Fibroblast of lung (primary cell): ENCODE data around the gene UBE2U. TPM values are rescaled to one million over a fixed set of nuclear protein-coding genes. Genes with fewer than 3 reads are reported as not detected.

Experiments
- DNase-seq, 2 donors: peaks; one replicate each; pipeline versions ENCODE4 v3.0.0 to v3.0.0-alpha.2; 2010; ENCODE audit warnings: low read depth in 2 of 2
- H2AFZ ChIP-seq: 2 replicates; pipeline ENCODE4 v1.5.1; 2012; ENCODE audit warnings: low read length, control low read depth, inconsistent platforms
- H3K27ac ChIP-seq: 2 replicates; pipeline ENCODE4 v1.5.1; 2011; ENCODE audit warnings: low read length, control low read depth; ENCODE audit not compliant: insufficient read depth
- H3K27me3 ChIP-seq: 2 replicates; pipeline ENCODE4 v1.5.1; 2011; ENCODE audit warnings: mild to moderate bottlenecking, low read length; ENCODE audit not compliant: control insufficient read depth, insufficient read depth
- H3K36me3 ChIP-seq: 2 replicates; pipeline ENCODE4 v1.5.1; 2011; ENCODE audit warnings: low read length; ENCODE audit not compliant: control insufficient read depth, insufficient read depth
- H3K4me1 ChIP-seq: 2 replicates; pipeline ENCODE4 v1.5.1; 2011; ENCODE audit warnings: low read length; ENCODE audit not compliant: control insufficient read depth, insufficient read depth; ENCODE audit errors: extremely low read depth
- H3K4me2 ChIP-seq: 2 replicates; pipeline ENCODE4 v1.5.1; 2011; ENCODE audit warnings: low read length, control low read depth; ENCODE audit not compliant: insufficient read depth; ENCODE audit errors: extremely low read depth
- H3K4me3 ChIP-seq, 4 experiments: fragments of 200-600 bp in 1 of 4; sonication (generic) in 1 of 4; replicated peaks in 1 of 4; 2 replicates each; pipeline ENCODE4 v1.5.1; 2011 to 2016; ENCODE audit warnings: low read length in 4 of 4, low read depth in 3 of 4, mild to moderate bottlenecking in 3 of 4, control low read depth in 2 of 4, inconsistent platforms in 1 of 4, mixed read lengths in 1 of 4; ENCODE audit not compliant: insufficient read depth in 1 of 4; ENCODE audit errors: control extremely low read depth in 1 of 4
- H3K79me2 ChIP-seq: 2 replicates; pipeline ENCODE4 v1.5.1; 2012; ENCODE audit warnings: mild to moderate bottlenecking, low read length, inconsistent platforms; ENCODE audit not compliant: control insufficient read depth, insufficient read depth
- H3K9ac ChIP-seq: 2 replicates; pipeline ENCODE4 v1.5.1; 2011; ENCODE audit warnings: mild to moderate bottlenecking, low read length, control low read depth; ENCODE audit not compliant: insufficient read depth
- H3K9me3 ChIP-seq: 2 replicates; pipeline ENCODE4 v1.5.1; 2012; ENCODE audit warnings: low read depth, low read length; ENCODE audit not compliant: control insufficient read depth, insufficient read depth
- H4K20me1 ChIP-seq: 2 replicates; pipeline ENCODE4 v1.5.1; 2011; ENCODE audit warnings: low read length; ENCODE audit not compliant: control insufficient read depth, insufficient read depth; ENCODE audit errors: extremely low read depth
- CTCF ChIP-seq, 2 donors: IDR thresholded peaks in 1 of 2; conservative IDR thresholded peaks in 1 of 2; 1 replicate in 1 of 2; 2 replicates in 1 of 2; pipeline ENCODE4 v1.5.1; 2011 to 2012; ENCODE audit warnings: low read length in 2 of 2, control low read depth in 1 of 2, inconsistent platforms in 1 of 2, low read depth in 1 of 2, mild to moderate bottlenecking in 1 of 2
- EZH2 ChIP-seq: IDR thresholded peaks from 2 replicates; pipeline ENCODE4 v1.5.1; 2012; ENCODE audit warnings: low read length, control low read depth, mild to moderate bottlenecking; ENCODE audit errors: missing control alignments
- polyA plus RNA-seq, 2 donors: library from polyadenylated mRNA; depleted of rRNA in 1 of 2; stranded (reverse) in 1 of 2; unstranded in 1 of 2; fragments of >200 nt; gene quantifications; 2 replicates each; pipeline ENCODE4 v1.2.1, GENCODE V29; 2011 to 2012; ENCODE audit warnings: missing spikeins in 1 of 2
- total RNA-seq: library from RNA; depleted of rRNA; stranded (reverse); fragments of >200 nt; gene quantifications from 2 replicates; pipeline ENCODE4 v1.2.1, GENCODE V29; 2014

The UBE2U gene
- total and polyA plus RNA-seq, 2 donors (not counting 1 experiment from before 2014, with no cell fraction given): not detected

GRCh38 chr1:64162151-64162550 is 41.3 kb upstream of the UBE2U start:
- Histone ChIP-seq H3K4me3 (no peak overlapping the region), H3K4me2 (no peak overlapping the region), H2AFZ (no peak overlapping the region), H3K79me2 (no peaks in the 10 kb centered on the region), H3K9ac (no peak overlapping the region), H3K9me3 (no peaks in the 10 kb centered on the region), H3K27me3 (no peaks in the 10 kb centered on the region), H3K36me3 (no peaks in the 10 kb centered on the region), H3K4me1 (peaks cover 2% of the 10 kb centered on the region), H4K20me1 (no peaks in the 10 kb centered on the region), H3K27ac (no peak overlapping the region)
- DNase-seq: no peak
- TF ChIP-seq CTCF (conservative IDR thresholded peaks at IDR 0.05 in 1 of 2, IDR thresholded peaks at IDR 0.05 in 1 of 2; ENCODE audit: low read depth in 1 of 2, low read length in 2 of 2) (no peak), EZH2 (no peak)

GRCh38 chr1:64162804-64163203 is 40.6 kb upstream of the UBE2U start:
- TF ChIP-seq CTCF (conservative IDR thresholded peaks at IDR 0.05 in 1 of 2, IDR thresholded peaks at IDR 0.05 in 1 of 2; ENCODE audit: low read depth in 1 of 2, low read length in 2 of 2) (no peak), EZH2 (no peak)
- no peak for DNase-seq
- Histone ChIP-seq H3K4me3 (no peak overlapping the region), H4K20me1 (no peaks in the 10 kb centered on the region), H2AFZ (no peak overlapping the region), H3K36me3 (no peaks in the 10 kb centered on the region), H3K79me2 (no peaks in the 10 kb centered on the region), H3K9me3 (no peaks in the 10 kb centered on the region), H3K4me2 (no peak overlapping the region), H3K27me3 (no peaks in the 10 kb centered on the region), H3K9ac (no peak overlapping the region), H3K27ac (no peak overlapping the region), H3K4me1 (peaks cover 2% of the 10 kb centered on the region)

- H3K4me1 ChIP-seq: peaks cover 2% of the 10 kb centered on the region
- no peak for TF ChIP-seq CTCF (conservative IDR thresholded peaks at IDR 0.05 in 1 of 2, IDR thresholded peaks at IDR 0.05 in 1 of 2; ENCODE audit: low read depth in 1 of 2, low read length in 2 of 2)
- no peak for TF ChIP-seq EZH2
- H3K9ac ChIP-seq: no peak overlapping the region
- no peaks in the 10 kb centered on the region for H4K20me1 ChIP-seq
- H3K4me3 ChIP-seq: no peak overlapping the region
- no peaks in the 10 kb centered on the region for H3K27me3 ChIP-seq
- H3K4me2 ChIP-seq: no peak overlapping the region
- no peak overlapping the region for H2AFZ ChIP-seq
- no peaks in the 10 kb centered on the region for H3K36me3 ChIP-seq
- DNase-seq: no peak
- H3K79me2 ChIP-seq: no peaks in the 10 kb centered on the region
- no peaks in the 10 kb centered on the region for H3K9me3 ChIP-seq
- no peak overlapping the region for H3K27ac ChIP-seq
These were observed 40.0 kb upstream of the UBE2U start for GRCh38 chr1:64163431-64163830.
